HUES6 (cell line): ENCODE measurements around the gene BCAS3.
"Not testable (repeated sequence)": the region's sequence is repeated elsewhere in the genome, so short reads cannot be mapped to it uniquely, and the experiment has no call there.

Source experiments
- H3K27ac ChIP-seq: 2 replicates; pipeline ENCODE4 v1.7.0; 2013; ENCODE audit warnings: low read depth, mild to moderate bottlenecking, low read length, inconsistent platforms
- H3K27me3 ChIP-seq: 2 replicates; pipeline ENCODE4 v1.6.1; 2013; ENCODE audit warnings: low read length; ENCODE audit not compliant: control insufficient read depth, insufficient read depth
- H3K36me3 ChIP-seq: 2 replicates; pipeline ENCODE4 v1.6.1; 2013; ENCODE audit warnings: low read length; ENCODE audit not compliant: control insufficient read depth, insufficient read depth
- H3K4me1 ChIP-seq: 2 replicates; pipeline ENCODE4 v1.6.1; 2013; ENCODE audit warnings: low read length; ENCODE audit not compliant: control insufficient read depth, insufficient read depth
- H3K4me3 ChIP-seq: 2 replicates; pipeline ENCODE4 v1.5.1; 2013; ENCODE audit warnings: low read depth, low read length
- H3K9ac ChIP-seq: one replicate; pipeline ENCODE4 v1.6.1; 2013; ENCODE audit warnings: mild to moderate bottlenecking, low read length
- H3K9me3 ChIP-seq: 2 replicates; pipeline ENCODE4 v1.6.1; 2013; ENCODE audit warnings: low read depth, low read length; ENCODE audit not compliant: control insufficient read depth, insufficient read depth

Gene BCAS3

GRCh38 chr17:61436273-61436672, 758.6 kb downstream of the BCAS3 start:
- Histone ChIP-seq H3K4me3 (no peak overlapping the region), H3K9me3 (peaks cover 5% of the 10 kb centered on the region; the same call in 1 of the 2 replicates), H3K27me3 (no peaks in the 10 kb centered on the region), H3K27ac (no peak overlapping the region), H3K9ac (no peak overlapping the region), H3K36me3 (no peaks in the 10 kb centered on the region), H3K4me1 (0 out of 2 replicates have a peak, but pooled peaks cover 4% of the 10 kb centered on the region)

DNA sequence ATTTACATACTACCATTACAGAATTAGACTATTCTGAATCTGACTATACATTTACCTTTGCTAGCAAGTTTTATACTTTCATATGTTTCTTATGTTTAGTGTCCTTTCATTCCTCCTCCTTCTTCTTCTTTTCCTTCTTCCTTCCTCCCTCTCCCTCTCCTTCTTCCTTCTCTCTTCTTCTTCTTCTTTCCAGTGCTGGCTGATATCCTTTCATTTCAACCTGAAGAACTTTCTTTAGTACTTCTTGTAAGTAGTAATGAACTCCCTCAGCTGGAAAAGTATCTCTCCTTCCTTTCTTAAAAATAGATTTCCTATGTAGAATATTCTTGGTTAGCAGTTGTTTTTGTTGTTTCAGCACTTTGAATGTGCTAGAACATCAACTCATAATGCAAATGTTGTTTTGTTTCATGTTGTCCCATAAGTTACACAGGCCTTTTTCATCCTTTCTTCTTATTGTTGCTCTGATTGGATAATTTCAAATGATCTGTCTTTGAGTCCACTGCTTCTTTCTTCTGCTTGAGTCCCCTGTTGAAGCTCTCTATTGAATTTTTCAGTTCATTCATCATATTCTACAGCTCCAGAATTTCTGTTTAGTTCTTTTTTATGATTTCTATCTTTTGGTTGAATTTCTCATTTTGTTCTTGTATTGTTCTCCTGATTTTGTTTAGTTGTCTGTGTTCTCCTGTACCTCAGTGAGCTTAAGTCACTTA, 759.5 kb downstream of the BCAS3 start:
- Histone ChIP-seq H3K36me3 (no peaks in the 10 kb centered on the region), H3K9ac (no peak overlapping the region), H3K27ac (no peak overlapping the region), H3K4me1 (no peaks in the 10 kb centered on the region), H3K27me3 (no peaks in the 10 kb centered on the region), H3K4me3 (no peak overlapping the region), H3K9me3 (peaks cover 5% of the 10 kb centered on the region; the same call in 1 of the 2 replicates)

DNA sequence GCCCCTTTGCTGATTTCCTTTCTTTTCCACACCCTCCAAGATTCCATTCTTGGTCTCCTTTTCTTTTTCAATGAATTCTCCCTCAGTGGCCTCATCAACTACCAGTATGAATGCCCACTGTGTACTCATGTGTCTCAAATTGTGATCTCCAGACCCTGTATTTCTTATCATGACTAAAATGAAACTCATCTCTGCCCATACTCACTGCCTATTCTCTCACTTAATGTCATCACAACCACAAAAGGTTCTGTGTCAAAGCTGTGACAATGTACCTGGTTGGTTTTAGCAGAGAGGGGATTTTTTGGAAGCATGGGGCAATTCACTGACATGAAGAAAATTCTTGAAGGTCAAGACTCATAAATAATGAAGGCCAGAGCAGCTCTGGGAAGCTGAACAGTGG, 763.0 kb downstream of the BCAS3 start:
- no peak overlapping the region for H3K9ac ChIP-seq
- H3K27ac ChIP-seq, result no peak overlapping the region
- H3K36me3 ChIP-seq, result no peaks in the 10 kb centered on the region
- peaks cover 5% of the 10 kb centered on the region; the same call in 1 of the 2 replicates for H3K9me3 ChIP-seq
- H3K4me3 ChIP-seq, result no peak overlapping the region
- H3K27me3 ChIP-seq, result 0 out of 2 replicates have a peak, but pooled peaks cover 5% of the 10 kb centered on the region
- peaks cover 13% of the 10 kb centered on the region for H3K4me1 ChIP-seq

DNA sequence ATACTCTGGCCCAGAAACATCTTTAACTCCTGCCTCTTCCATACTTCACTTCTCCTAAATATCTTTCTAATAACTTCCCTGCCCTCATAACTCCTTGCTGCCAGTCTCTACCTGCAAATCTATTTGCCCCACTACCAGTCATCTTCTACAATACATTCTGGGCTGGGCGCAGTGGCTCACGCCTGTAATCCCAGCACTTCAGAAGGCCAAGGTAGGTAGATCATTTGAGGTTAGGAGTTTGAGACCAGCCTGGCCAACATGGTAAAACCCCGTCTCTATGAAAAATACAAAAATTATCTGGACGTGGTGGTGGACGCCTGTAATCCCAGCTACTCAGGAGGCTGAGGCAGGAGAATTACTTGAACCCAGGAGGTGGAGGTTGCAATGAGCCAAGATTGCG, 763.9 kb downstream of the BCAS3 start:
- not testable (repeated sequence) for H3K4me3 ChIP-seq, H3K9me3 ChIP-seq, H3K36me3 ChIP-seq, H3K27ac ChIP-seq, H3K9ac ChIP-seq, H3K27me3 ChIP-seq
- peaks cover 13% of the 10 kb centered on the region for H3K4me1 ChIP-seq

- H3K27me3 ChIP-seq, result peaks cover 16% of the 10 kb centered on the region
- H3K27ac ChIP-seq, result no peak overlapping the region
- no peaks in the 10 kb centered on the region for H3K9me3 ChIP-seq
- H3K4me1 ChIP-seq, result peaks cover 17% of the 10 kb centered on the region
- H3K9ac ChIP-seq, result no peak overlapping the region
- no peak overlapping the region for H3K4me3 ChIP-seq
- no peaks in the 10 kb centered on the region for H3K36me3 ChIP-seq
Measured at GRCh38 chr17:61442136-61442775, 764.6 kb downstream of the BCAS3 start.
